Fibroblast of skin of back (primary cell): Measurements from ENCODE around the gene HSF4.

Source experiments
- DNase-seq: peaks from one replicate; pipeline ENCODE4 v3.0.0-alpha.2; 2013

Gene HSF4

DNA sequence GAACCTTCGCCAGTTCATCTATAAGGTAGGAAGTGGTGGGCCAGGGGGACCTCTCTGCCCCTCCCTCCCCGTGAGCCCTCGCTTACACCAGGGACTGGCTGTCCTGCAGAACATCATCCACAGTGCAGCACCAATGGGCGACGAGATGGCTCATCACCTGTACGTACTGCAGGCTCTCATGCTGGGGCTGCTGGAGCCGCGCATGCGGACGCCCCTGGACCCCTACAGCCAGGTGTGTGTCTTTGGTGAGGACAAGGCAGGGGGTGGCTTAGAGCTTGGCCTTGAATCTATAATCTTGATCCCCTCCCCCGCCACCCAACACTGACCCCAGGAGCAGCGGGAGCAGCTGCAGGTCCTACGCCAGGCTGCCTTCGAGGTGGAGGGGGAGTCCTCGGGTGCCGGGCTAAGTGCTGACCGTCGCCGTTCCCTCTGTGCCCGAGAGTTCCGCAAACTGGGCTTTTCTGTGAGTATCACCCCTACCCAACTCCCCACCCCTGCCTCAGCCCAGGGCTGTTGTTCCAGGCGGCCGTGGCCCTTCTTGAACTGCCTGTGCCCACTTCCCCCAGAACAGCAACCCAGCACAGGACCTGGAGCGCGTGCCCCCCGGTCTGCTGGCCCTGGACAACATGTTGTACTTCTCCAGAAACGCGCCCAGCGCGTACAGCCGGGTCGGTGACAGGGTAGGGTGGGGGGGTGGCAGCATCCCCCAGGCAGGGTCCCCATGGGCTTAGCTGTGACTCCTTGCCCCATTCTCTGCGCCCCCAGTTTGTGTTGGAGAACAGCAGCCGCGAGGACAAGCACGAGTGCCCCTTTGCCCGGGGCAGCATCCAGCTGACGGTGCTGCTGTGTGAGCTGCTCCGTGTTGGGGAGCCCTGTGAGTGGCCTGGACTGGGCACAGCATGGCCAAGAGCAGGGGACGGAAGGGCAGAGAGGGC lies 37.1 kb downstream of the HSF4 start:
- no peak for DNase-seq

DNA sequence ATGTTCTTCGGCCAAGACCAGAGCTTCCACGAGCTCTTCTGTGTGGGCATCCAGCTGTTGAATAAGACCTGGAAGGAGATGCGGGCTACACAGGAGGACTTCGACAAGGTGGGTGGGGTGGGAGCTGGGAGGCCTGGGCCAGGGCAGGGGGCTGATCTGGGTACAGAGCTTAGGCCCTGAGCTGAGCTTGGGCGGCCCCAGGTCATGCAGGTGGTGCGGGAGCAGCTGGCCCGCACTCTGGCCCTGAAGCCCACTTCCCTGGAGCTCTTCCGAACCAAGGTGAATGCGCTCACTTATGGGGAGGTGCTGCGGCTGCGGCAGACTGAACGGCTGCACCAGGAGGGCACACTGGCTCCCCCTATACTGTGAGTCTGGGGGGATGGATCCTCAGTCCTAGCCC lies 37.9 kb downstream of the HSF4 start:
- no peak for DNase-seq

DNA sequence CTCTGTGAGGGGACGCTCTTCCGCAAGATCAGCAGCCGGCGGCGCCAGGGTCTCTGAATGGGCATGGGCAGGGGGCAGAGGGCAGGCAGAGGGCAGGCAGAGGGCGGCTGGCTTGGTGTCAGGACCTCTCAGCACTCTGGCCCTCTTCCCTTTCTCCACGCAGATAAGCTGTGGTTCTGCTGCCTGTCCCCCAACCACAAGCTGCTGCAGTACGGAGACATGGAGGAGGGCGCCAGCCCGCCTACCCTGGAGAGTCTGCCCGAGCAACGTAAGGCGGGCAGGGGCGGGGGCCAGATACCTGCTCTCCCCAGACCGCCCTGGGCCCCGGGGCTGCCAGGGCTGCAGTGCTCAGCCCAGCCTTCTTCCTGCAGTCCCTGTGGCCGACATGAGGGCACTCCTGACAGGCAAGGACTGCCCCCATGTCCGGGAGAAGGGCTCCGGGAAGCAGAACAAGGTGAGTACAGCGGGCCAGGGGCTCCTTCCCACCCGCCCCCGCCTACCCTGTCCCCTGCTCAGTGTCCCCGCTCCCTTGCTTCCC lies 38.5 kb downstream of the HSF4 start:
- no peak for DNase-seq

DNA sequence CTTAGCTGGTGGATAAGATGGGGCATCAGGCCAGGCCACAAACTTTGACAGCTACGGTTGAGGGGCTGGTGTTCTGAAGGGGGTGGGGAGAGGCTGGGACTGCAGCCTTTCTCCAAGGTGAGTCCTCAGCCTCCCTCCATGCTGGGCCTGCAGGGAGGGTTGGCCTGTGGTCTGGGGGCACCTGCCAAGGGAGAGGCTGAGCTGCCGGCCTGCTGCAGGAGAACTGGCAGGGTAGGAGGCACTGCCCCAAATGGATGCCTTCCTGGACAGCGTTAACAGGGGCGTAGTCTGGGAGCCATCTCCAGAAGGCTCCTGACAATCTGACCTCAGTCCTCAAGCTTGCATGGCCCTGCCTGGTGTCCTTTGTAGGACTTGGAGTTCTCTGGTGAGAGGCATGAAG lies 39.5 kb downstream of the HSF4 start:
- no peak for DNase-seq

DNA sequence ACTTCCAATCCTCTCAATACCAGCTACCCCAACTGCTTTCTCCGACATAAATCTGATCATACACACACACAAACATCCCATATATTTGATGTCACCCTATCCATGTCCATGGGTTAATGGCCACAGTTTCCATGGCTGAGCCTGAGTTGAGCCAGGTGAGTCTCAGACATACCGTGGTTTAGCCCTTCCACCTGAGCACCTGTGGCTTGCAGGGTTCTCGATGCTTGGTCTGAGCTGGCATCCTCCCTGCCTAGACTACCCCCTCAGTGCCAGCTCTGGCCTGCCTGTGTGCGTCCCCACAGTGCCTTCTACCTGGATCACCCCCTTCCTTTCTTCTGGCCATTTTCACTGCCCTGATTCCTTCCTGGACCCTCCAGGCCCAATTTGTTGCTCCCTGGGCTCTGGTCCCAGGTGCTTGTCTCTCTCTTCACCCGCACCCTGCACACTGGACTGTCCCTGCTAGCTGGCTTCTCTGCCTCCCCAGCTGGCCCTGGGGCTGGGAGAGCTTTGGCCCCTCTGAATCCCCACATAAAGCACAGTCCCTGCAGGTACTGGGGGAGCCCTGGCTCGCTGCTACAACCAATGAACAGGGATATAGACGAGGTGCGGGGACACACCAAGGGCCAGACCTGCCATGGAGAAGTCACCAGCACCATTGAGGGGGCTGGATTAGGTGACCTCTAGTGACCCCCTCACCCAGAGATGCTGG lies 41.7 kb downstream of the HSF4 start:
- no peak for DNase-seq

DNA sequence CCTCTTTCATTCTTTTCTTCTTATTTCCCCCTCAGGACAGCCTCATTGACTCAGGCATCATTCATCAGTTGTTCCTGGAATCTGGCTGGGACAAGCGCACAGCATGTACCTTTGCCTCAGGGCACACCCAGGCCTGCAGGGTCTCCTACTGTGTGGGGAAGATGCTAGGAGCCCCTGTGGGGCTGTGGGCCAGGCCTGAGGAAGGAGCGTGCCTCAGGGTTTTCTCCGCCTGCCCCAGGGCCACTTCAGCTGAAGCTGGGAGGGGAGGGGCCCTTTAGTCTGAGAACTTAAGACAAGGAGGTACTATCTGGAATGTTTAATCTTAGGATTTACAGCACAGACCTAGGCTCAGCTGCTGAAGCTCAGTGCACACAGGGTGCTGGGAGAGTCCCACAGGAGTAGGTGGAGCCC lies 42.3 kb downstream of the HSF4 start:
- no peak for DNase-seq

DNA sequence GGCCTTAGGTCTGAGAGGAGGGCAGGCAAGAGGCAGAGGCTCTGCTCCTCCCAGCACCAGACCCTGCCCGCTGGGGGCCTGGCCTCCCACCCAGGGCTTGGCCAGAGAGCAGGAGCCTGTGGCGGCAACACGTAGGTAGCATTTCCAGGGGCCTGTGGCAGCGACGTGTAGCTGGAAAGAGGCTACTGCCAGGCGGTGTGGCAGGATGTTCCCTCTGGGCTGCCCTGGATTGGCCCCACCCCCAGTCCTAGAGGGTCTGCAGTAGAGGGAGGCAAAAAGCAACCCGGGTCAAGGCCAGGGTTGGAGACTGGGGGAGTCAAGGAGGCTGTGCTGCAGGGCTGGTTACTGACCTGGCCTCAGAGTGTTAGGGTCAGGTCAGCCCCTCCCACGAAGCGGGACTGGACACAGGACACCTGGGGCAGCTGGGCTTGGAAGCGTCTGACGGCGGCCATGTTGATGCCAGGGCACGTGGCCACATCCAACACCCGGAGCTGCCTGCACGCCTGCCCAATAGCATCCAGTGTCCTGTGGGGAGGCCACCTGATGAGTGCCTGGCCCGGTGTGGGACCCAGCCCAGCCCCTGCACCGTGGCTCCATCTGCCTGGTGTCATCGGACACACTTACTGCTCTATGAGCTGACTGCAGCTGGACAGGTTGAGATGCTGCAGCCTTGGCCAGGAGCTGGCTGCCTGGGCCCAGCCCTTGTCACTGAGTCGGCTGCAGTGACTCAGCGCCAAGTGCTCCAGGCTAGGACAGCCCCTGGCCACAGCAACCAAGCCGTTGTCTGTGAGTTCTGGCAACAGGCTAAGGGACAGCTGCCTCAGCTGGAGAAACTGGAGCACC lies 42.9 kb downstream of the HSF4 start:
- peak; percentile 61 for DNase-seq

DNA sequence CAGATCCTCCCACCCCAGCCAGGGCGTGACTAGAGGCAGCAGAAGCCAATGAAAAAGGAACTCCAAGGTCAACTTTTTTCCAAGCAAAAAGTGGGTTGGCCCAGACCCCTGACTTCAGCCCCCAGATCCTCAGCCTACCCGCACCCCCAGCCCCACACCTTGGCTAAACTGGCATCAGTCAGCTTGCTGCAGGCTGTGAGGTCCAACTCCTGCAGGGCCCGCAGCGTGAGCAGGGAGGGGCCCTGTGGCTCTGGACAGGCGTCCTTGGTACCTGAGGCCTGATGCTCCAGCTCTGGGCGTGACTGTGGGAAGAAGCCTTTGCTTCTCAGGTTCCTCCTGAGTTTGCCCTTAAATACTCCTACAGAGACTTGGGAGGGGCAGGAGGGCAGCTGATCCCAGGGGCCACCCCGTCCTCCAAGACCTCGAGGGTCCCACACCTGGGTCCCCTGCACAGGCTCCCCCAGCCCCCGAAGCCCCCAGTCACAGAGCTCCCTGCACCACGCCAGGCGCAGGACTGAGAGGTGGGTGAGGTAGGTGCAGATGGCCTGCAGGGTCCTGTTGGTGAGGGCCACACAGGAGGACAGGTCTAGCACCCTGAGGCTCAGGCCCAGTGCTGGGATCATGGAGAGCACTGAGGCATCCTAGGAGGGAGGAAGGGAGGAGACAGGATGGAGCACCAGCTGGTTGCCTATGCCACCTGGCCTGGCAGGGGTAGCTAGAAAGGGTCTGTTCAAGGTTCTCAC lies 43.8 kb downstream of the HSF4 start:
- DNase-seq = no peak

DNA sequence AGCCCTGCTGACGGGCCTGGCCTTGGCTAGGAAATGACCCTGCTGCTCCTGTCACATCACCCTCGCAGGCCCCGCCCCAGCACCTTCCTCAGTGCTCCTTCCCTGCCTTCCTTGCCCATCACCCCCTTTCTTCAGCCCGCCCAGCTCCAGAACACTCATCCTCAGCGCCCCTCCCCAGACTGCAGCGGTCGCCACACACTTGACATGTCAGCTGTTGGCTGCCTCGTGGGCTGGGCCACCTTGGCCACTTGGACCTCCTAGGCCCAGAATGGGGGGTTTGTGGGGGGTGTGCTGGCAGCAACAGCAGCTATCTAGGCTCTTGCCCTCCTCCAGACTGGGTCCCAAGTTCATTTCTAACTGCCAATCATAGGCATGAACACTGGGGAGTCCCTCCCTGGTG lies 45.0 kb downstream of the HSF4 start:
- DNase-seq = no peak

DNA sequence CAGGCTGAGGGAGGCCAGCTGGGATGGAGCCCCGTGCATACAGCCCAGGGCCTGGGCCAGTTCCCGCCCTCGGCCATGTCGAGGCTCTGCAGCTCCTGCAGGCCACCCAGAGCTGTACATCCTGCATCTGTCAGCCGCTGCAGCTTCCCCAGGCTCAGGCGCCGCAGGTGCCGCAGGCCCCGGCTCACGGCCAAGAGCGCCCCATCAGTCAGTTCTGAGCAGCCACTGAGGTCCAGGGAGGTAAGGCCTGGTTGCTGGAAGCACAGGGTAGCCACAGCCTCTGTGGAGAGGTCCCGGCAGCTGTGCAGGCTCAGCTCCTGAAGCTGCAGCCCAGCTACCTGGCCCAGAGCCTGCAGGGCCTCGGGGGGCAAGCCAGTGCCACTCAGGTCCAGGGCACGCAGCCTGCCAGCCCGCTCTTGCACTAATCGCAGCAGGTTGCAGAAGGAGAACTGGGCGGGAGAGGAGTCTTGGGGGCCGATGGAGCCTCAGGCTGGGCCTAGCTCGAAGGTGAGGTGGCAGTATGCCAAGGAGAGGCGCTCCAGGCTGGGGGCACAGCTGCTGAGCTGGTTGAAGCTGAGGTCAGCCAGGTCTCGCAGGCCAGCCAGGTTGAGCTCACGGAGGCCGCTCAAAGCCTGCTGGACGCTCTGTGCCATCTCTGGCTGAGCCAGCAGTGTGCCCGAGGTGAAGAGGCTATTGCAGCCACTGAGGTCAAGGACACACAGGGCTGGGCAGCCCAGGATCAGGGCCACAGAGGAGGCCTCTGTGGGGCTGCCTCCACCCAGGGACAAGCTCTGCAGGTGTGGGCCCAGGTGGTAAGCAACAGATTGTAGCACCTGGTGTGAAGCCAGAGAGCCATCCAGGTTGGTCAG lies 45.8 kb downstream of the HSF4 start:
- DNase-seq = no peak

DNA sequence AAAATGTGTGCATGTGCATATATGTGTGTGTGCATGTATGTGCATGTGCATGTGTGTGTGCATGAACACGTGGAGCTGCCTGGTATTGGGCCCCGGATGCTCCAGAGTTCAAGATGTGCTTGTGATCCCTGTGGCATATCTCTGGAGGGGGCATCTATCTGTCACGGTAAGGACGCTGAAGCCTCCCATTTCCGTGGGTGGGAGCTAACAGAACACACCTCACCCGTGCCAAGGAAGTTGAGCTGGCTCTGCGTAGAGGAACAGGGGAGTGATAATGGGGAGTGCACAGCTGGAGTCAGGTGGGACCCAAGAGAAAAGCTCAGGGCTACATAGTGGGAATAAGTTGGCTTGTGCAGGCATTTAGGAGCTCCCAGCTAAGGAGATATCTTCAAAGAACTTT lies 47.1 kb downstream of the HSF4 start:
- no peak for DNase-seq

DNA sequence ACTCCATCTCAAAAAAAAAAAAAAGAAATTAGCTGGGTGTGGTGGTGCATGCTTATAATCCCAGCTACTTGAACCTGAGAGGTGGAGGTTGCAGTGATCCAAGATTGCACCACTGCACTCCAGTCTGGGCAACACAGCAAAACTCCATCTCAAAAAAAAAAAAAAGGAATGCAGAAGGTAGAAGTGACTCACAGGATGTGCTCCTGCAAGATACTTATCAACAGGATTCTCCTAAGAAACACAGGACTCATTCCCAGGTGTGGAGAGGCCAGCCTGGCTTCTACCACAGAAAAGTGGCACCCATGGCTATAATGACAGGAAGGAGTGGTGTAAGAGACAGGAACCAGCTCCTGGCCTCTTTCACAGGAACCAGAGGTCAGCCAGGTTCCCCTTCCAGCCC lies 48.2 kb downstream of the HSF4 start:
- DNase-seq = no peak

DNA sequence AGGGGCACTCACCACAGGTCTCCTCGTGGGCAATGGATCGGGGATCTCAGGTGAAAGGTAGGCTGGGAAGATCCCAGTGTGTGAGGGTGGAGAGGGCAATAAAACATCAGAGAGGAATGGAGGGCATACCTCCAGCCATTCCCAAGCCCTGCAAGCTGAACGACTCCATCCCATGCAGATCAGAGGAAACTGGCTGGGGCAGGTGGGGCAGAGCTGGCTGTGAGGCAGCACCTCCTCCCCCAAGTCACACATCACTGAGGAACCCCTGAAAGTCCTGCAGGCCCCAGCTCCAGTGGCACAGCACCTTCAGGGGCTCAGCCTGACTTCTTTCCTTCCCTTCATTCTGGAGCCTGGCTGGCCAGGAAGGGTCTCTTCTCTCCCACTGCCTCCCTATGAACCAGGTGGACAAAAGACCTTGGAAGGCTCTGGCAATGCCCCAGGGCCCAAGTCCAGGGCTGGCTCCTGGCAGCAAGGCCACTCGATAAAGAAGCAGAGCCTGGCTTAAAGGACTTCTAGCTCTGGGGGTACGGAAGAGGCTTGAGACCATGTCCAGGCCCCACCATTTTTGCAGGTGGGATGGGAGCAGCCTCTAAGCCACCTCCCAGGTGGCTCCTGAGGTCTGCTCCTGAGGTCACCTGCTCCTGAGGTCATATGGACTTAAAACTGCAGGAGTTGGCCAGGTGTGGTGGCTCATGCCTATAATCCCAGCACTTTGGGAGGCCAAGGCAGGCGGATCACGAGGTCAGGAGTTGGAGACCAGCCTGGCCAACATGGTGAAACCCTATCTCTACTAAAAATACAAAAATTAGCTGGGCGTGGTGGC lies 48.9 kb downstream of the HSF4 start:
- no peak for DNase-seq

DNA sequence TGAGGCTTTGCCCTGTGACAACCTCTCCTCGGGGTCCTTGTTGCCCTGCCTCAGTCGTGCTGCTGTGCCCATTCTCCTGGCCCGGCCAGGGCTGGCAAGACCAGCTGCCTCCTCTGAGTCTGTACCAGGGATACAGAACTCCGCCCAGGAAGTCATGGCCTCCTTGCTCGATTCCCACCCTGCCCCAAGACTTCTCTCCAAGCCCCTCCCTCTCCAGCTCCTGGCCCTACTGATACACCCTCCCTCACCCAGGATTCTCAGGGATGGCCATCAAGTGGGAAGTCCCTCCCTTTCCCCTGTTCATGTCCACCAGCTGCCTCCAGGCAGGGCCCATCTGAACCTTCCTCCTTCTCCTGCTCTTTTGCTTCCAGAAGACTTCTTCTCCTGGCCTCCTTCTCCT lies 51.2 kb downstream of the HSF4 start:
- DNase-seq = no peak

DNA sequence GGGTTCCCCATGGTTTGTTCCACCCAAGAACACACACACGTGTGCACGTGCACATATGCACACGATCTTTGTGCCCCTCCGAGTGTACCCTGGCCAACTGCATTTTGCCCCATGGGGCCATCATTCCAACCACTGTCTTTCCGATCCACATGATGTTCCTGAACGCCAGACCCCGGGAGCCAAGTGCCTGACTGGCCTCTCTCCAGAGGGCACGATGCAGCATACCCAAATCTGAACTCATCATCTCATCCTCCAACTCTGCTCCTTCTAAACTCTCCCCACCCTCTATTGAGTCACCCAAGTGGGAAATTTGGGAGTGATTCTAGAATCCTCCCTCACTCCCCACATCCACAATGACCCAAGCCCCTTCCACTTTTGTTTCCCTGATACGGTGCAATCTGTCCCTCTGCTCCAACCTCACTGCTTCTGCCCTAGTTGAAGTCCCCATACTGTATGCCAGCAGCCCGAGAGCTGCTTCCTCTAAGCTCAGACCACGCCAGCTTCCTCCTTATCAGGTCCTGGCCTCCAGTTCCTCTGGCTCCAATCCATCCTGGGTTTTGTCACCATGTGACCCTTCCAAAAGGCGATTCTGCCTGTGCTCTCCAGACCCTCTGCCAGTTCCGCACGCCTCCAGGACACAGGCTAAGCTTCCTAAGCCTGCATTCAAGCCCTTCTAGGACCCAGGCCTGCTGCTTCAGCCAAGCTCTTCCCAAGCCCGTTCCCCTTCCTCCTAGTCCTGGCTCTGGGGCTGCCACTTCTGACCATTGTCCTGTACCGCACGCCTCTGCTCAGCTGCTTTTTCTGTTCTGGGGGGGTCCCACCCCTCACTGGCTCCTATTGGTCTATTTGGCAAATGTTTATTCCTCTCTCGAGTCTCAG lies 52.3 kb downstream of the HSF4 start:
- no peak for DNase-seq
